ENCODE measurements around the gene BOK. TPM values are rescaled to one million over a fixed set of nuclear protein-coding genes. Genes with fewer than 3 reads are reported as not detected.

BOK gene
- 10 to 100 TPM; 11.3 to 30.5 TPM for total RNA-seq
- polyA plus RNA-seq: 10 to 100 TPM; 57.5 to 82.1 TPM

GRCh38 chr2:241558532-241559322, at the start of gene BOK:
BOK (plus strand) TSS chr2:241558745; CDS start chr2:241559484, 739 bp downstream.
- Histone ChIP-seq H3K4me1 (ENCODE audit: control insufficient read depth in 4 of 4, insufficient read depth in 4 of 4, low read length in 3 of 4) (peaks cover 11 to 46% (median 29%) of the 10 kb centered on the region in 4 donors), H3K9ac (ENCODE audit: low read depth in 1 of 2, low read length in 2 of 2) (peak within 1 kb of the TSS; percentile 32 to 88), H3K4me3 (ENCODE audit: low read depth in 1 of 3, low read length in 3 of 3) (peak within 1 kb of the TSS; percentile 63 to 94 (median 86)), H3K36me3 (ENCODE audit: control insufficient read depth in 4 of 4, insufficient read depth in 3 of 4, low read depth in 1 of 4, low read length in 3 of 4) (peaks cover 0 to 9% (median 3%) of the 10 kb centered on the region in 4 donors), H3K9me3 (ENCODE audit: control insufficient read depth in 4 of 4, low read length in 3 of 4) (no peaks in the 10 kb centered on the region), H3K27ac (ENCODE audit: low read depth in 1 of 2, low read length in 2 of 2) (peak within 1 kb of the TSS; percentile 96), H3K27me3 (ENCODE audit: control insufficient read depth in 4 of 4, insufficient read depth in 4 of 4, low read length in 3 of 4) (no peaks in the 10 kb centered on the region)
- 1% methylated on average over 98 of the region's 98 CpGs for WGBS
- TF ChIP-seq RAD21 (IDR thresholded peaks at IDR 0.05) (peak in 1 of 2 donors; percentile 16), JUND (IDR thresholded peaks at IDR 0.05) (no peak), RXRA (IDR thresholded peaks at IDR 0.05) (peak in 1 of 2 donors; percentile 25), HNF4G (IDR thresholded peaks at IDR 0.05) (no peak), HNF4A (conservative IDR thresholded peaks at IDR 0.05) (peak in 1 of 2 donors; percentile 15), EGR1 (IDR thresholded peaks at IDR 0.05; ENCODE audit: low read depth in 2 of 2) (peak; percentile 87 to 96), REST (IDR thresholded peaks at IDR 0.05) (no peak), YY1 (IDR thresholded peaks at IDR 0.05) (peak; percentile 37)
- DNase-seq (ENCODE audit: low spot score): no peak

GRCh38 chr2:241509155-241509784, 49.3 kb upstream of the BOK start:
- DNase-seq (ENCODE audit: low spot score): no peak
- Histone ChIP-seq H3K9ac (ENCODE audit: low read depth in 1 of 2, low read length in 2 of 2) (peak overlapping the region; percentile 40 to 85), H3K27ac (ENCODE audit: low read depth in 1 of 2, low read length in 2 of 2) (peak overlapping the region; percentile 39 to 82), H3K4me3 (ENCODE audit: low read depth in 1 of 3, low read length in 3 of 3) (peak overlapping the region; percentile 66 to 97 (median 88)), H3K27me3 (ENCODE audit: control insufficient read depth in 4 of 4, insufficient read depth in 4 of 4, low read length in 3 of 4) (no peaks in the 10 kb centered on the region), H3K36me3 (ENCODE audit: control insufficient read depth in 4 of 4, insufficient read depth in 3 of 4, low read depth in 1 of 4, low read length in 3 of 4) (no peaks in the 10 kb centered on the region), H3K4me1 (ENCODE audit: control insufficient read depth in 4 of 4, insufficient read depth in 4 of 4, low read length in 3 of 4) (peaks cover 11 to 26% (median 20%) of the 10 kb centered on the region in 4 donors), H3K9me3 (ENCODE audit: control insufficient read depth in 4 of 4, low read length in 3 of 4) (no peaks in the 10 kb centered on the region)
- TF ChIP-seq NR2F2 (IDR thresholded peaks at IDR 0.05) (no peak), MAX (IDR thresholded peaks at IDR 0.05) (no peak), SP1 (IDR thresholded peaks at IDR 0.05) (no peak)
- 30% methylated on average over 24 of the region's 24 CpGs for whole genome bisulfite sequencing

GRCh38 chr2:241511091-241511741, 47.3 kb upstream of the BOK start:
- no peak for TF ChIP-seq EGR1 (IDR thresholded peaks at IDR 0.05; ENCODE audit: low read depth in 2 of 2)
- Histone ChIP-seq H3K36me3 (ENCODE audit: control insufficient read depth in 4 of 4, insufficient read depth in 3 of 4, low read depth in 1 of 4, low read length in 3 of 4) (no peaks in the 10 kb centered on the region), H3K9me3 (ENCODE audit: control insufficient read depth in 4 of 4, low read length in 3 of 4) (no peaks in the 10 kb centered on the region), H3K4me3 (ENCODE audit: low read depth in 1 of 3, low read length in 3 of 3) (no peak overlapping the region), H3K9ac (ENCODE audit: low read depth in 1 of 2, low read length in 2 of 2) (no peak overlapping the region), H3K4me1 (ENCODE audit: control insufficient read depth in 4 of 4, insufficient read depth in 4 of 4, low read length in 3 of 4) (peaks cover 9 to 24% (median 17%) of the 10 kb centered on the region in 4 donors), H3K27me3 (ENCODE audit: control insufficient read depth in 4 of 4, insufficient read depth in 4 of 4, low read length in 3 of 4) (no peaks in the 10 kb centered on the region), H3K27ac (ENCODE audit: low read depth in 1 of 2, low read length in 2 of 2) (no peak overlapping the region)
- 92% methylated on average over 6 of the region's 6 CpGs for WGBS
- no peak for DNase-seq (ENCODE audit: low spot score)

Data from liver (tissue), 9 donors.